NCI-H774 (cell line): Measurements from ENCODE around the gene COA7.
A peak's percentile ranks its signal among the peaks of the same experiment; 100 is the strongest.
"Not testable (repeated sequence)": the region's sequence is repeated elsewhere in the genome, so short reads cannot be mapped to it uniquely, and the experiment has no call there.

Experiments
- DNase-seq: peaks from one replicate; lab custom pipeline; 2025; lab: John Stamatoyannopoulos, UW

Gene COA7

DNA sequence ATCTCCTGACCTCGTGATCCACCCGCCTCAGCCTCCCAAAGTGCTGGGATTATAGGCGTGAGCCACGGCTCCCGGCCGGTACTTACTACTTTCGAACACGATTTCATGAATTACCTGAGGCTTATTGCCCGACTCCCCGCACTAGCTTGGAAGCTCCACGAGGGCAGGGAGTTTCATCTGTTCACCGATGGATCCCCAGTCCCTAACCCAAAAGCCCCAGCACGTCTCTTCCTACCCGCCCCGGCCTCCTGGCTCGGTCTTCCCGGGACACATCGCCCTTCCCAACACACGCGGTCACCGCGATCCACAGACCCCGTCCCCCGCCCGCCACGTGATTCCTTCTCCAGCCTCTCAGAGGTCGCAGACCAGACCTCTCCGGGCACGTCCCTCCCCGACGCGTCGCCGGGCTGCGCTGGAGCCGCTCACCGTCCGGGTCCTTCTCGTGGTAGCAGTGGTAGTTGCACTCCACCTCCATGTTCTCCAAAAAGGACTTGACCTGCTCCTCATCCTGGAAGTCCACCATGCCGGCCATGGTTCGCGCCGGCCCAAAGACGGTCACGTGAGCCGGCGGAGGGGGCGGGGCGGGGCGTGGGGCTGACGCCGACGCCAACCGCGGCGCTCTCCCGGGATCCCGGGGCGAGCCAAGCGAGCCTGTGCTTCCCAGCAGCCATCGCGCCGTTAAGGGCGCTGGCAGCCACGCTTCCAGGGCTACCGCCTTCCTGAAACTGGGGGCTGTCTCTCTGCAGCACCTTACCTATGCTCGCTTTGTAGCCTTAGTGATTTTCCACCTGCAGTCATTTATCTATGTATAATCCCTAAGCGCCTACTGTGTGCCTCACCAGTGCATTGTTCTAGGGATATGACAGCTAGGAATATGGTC lies at the start of gene COA7:
Gene COA7 (minus strand): TSS at position 553 of the 880 bp plus-strand sequence. CDS start 21 bp downstream, at position 532.
- peak; percentile 91 for DNase-seq

DNA sequence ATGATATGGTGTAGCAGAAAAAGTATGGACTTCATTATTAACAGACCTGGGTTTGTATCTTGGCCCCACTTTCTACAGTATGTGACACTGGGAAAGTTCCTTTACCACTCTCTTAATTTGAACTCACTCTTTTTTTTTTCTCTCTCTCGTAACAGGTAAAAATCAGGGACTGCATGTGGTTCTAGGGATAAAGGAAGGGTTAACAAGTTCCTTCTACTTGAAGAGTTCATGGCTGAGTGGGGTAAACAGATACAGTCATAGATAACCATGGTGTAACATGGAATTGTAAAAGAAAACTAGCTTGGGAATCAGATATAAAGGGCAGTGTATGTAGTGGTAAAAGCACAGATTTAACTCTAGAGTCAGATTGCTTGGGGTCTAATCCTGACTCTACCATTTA lies 49.3 kb upstream of the COA7 start:
- no peak for DNase-seq

DNA sequence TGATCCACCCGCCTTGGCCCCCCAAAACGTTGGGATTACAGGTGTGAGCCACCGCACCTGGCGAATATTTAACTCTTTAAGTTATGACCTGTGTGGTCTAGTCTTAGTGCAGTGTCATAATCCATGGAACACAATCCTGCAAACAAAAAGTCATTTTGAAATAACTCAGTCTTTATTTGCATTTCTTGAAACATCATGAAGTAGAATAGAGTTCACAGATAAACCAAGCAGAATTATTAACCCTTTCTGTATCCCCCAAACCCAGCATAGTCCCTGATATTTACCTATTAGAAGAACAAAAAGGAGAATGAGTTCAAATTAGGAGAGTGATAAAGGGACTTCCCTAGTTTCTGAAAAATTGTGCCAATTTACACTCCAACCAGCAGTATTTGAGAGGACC lies 48.0 kb upstream of the COA7 start:
- DNase-seq = no peak

DNA sequence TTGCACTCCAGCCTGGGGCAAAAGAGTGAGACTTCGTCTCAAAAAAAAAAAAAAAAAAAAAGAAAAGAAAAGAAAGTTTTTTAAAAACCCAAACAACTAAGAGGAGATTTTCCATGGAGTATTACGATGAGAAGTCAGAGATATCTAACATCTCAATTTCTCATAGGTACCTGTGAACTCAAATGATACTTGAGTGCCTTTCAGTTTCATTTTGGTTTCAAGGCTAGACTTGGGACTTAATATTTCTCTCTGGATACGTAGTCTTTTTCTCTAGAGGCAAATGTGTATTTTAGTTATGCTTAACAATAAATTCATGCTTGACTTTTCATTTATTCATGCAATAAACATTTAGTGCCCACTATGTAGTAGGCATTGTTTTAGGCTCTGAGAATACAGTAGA lies 43.1 kb upstream of the COA7 start:
- DNase-seq = no peak

DNA sequence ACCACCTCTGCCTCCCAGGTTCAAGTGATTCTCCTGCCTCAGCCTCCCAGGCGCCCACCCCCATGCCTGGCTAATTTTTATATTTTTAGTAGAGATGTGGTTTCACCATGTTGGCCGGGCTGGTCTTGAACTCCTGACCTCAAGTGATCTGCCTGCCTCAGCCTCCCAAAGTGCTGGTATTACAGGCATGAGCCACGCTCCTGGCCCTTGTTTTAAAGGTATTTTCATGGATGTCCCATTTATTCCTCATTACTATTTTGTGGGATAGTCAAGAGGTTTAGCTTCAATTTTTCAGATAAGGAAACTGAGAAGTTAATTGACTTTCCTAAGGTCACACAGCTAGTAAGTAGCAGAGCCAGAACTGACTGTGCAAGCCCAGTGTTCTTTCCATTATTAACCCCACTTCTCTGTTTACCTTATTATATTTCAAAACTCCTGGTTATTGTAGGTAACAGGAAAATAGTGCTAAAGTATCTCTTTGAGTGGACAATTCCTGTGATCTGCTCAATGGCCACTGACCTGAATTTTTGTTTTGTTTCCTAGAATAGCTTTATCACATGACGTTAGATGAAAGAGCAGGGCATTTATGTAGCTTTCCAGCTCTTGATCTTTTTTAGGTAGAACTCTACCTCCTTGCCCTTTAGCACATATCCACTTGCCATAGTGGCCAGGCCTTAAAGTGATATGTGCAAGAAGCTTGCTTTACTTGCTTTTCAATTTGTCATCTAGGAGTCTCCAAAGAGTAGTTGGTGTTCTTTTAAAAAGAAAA lies 41.7 kb upstream of the COA7 start:
- DNase-seq = no peak

DNA sequence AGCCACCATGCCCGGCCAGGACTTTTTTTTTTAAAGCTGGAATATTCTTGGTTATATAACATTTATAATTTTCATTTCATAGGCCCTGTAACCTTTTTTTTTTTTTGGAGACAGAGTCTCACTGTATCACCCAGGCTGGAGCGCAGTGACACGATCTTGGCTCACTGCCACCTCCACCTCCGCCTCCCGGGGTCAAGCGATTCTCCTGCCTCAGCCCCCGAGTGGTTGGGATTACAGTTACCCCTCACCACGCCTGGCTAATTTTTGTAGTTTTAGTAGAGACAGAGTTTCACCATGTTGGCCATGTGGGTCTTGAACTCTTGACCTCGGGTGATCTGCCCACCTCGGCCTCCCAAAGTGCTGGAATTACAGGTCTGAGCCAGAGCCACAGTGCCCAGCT lies 40.7 kb upstream of the COA7 start:
- no peak for DNase-seq

DNA sequence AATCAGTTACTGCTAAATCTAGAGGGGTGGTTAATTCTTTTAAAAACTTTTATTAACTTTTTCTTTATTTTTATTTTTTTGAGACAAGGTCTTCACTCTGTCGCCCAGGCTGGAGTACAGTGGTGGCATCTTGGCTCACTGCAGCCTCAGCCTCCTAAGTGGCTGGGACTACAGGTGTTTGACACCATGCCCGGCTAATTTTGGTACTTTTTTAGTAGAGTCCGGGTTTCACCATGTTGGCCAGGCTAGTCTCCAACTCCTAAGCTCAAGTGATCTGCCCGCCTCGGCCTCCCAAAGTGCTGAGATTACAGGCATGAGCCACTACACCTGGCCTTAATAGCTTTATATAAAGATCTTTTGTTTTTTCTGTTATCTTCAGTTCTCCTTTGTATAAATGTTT lies 40.0 kb upstream of the COA7 start:
- no peak for DNase-seq

DNA sequence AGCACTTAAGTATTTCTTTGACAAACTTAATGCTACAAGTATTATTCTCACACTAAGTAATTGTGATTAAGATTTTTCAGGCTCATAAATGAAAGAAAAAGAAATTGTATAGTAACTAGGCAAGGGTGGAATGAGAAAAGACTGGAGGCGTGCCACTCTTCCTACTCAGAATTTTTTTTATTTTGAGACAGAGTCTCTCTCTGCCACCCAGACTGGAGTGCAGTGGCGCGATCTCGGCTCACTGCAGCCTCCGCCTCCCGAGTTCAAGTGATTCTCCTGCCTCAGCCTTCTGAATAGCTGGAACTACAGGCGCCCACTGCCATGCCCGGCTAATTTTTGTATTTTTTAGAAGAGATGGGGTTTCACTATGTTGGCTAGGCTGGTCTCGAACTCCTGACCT lies 37.2 kb upstream of the COA7 start:
- not testable (repeated sequence) for DNase-seq

DNA sequence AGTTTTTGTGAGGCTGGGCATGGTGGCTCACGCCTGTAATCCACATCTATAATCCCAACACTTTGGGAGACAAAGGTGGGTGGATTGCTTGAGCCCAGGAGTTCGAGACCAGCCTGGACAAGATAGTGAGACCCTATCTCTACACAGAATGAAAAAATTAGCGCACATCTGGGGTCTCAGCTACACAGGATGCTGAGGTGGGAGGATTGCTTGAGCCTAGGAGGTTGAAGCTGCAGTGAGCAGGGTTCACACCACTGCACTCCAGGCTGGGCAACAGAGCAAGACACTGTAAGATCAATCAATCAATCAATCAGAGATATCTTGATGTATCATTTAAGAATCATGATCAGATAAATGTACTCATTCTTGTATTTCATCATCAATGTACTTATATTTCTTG lies 35.2 kb upstream of the COA7 start:
- no peak for DNase-seq

DNA sequence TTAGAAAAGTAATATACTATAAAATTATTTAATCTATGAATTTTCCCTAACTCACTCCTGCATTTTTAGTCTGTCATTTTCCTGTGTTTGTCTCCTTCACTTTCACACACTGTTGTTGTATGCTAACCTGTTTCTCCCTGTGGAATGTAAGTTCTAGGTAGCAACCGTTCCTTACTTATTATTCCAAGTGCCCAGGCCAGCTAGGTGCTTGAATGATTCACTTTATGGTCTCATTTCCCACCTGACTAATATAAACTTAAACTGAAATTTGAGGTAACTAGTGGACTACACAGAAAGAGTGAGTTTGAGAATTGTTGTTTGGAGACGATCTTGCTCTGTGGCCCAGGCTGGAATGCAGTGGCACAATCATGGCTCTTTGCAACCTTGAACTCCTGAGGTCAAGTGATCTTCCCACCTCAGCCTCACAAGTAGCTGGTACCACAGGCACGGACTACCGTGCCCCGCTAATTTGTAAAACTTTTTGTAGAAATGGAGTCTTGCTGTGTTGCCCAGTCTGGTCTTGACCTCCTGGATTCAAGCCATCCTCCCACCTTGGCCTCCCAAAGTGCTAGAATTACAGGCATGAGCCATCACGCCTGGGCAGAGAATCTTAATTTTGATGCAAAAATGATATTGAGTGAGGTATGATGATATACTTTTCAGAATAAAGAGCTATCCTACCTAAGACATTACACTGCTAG lies 30.0 kb upstream of the COA7 start:
- DNase-seq = no peak

DNA sequence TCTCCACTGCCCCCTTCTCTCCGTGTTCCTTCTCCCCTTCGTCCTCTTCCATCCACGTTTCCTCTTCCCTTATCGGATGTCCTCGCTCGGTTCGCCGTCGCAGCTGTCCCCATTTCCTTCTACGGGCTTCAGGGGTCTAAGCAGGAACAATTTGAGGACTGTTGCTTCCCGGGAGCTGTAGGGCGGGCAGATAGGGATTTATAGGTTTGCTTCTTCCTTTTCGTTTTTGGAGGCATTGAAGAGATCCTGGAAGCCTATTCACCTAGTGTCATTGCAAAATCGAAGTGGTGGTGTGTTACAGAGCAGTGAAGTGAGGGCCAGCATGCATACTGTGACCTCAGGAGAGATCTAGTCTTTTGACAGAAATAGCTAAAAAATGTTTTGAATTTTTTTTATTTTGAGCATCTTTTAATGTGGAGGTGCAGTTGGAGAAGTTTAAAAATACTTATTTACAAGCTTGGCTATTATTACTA lies 29.0 kb upstream of the COA7 start:
- no peak for DNase-seq

DNA sequence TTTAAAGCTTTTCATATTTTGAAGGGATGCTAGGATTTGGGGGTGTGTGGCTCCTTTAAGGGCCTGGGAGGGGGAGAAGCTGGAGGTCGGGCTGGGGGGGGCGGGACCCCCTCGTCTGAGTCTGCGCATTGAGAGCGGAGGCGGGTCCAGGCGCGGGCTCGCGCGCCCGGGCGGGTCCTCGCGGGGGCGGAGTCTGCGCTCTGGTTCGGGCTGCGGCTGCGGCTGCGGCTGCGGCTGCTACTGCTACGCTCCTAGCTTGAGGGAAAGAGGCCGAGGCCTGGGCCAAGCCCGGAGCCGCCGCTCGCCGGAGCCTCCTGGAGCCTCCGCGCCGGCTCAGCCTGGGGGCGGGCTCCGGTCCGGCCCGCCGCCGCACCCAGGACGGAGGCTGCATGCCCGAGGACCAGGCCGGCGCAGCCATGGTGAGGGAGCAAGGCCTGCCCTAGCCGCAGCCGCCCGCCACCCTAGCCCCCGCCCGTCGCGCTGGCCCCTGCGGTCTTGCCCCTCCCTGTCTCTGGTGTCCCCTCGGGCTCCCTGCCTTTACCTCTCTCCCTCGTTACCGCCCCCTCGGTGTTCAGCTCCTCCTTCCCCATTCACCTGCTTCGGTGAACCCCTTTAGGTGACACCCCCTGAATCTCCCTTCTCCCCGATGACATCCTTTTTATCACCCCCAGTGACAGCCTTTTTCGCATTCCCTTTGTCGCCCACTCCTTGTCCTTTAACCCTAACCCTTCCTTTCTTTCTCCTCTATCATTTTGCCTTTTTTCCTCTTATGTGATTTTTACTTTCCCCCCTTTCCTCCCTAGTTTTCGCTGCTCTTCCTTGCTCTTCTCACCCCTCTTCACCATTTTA lies 28.3 kb upstream of the COA7 start, which contains the start of gene ZYG11B:
Gene ZYG11B (plus strand): TSS at position 189 of the 849 bp plus-strand sequence. CDS start 201 bp downstream, at position 390.
- peak; percentile 91 for DNase-seq

DNA sequence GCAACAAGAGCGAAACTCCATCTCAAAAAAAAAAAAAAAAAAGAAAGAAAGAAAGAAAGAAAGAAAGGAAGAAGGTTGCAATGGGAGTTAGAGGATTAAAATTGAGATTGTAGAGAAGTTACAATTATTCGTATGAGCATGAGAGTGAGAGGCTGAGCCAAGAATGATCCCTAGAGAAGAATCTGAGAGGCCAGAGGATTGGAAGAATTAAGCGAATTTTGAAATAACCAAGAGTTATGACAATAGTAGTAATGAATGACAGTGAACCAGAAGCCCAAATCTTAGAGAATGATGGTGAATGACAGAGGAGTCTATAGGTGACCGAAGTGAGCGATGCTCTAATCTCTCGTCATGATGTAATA lies 27.7 kb upstream of the COA7 start:
- no peak for DNase-seq

DNA sequence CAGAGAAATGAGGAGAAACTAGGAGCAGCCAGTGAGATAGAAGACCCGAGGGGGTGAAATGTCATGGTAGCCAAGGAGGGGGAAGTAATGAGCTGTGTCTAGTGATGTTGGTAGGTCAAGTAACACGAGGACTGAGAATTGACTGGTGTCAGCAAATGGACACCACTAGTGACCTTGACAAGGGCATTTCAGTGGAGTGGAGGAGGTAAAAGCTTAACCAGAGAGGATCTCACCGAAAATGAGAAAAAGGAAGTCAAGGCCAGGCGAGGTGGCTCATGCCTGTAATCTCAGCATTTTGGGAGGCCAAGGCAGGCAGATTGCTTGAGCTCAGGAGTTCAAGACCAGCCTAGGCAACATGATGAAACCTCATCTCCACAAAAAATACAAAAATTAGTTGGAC lies 25.1 kb upstream of the COA7 start:
- no peak for DNase-seq

DNA sequence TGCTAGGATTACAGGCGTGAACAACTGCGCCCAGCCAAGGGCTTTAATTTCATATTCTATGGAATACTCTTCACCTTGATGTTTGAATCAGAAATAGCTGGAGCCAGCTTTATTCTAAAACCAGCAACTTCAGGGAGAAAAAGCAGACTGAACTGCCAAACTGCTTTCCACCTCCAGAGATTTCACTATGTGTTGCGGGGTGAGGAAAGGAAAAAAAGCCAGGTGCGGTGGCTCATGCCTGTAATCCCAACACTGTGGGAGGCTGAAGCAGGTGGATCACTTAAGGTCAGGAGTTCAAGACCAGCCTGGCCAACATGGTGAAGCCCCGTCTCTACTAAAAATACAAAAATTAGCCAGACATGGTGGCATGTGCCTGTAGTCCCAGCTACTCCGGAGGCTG lies 17.1 kb upstream of the COA7 start:
- not testable (repeated sequence) for DNase-seq

DNA sequence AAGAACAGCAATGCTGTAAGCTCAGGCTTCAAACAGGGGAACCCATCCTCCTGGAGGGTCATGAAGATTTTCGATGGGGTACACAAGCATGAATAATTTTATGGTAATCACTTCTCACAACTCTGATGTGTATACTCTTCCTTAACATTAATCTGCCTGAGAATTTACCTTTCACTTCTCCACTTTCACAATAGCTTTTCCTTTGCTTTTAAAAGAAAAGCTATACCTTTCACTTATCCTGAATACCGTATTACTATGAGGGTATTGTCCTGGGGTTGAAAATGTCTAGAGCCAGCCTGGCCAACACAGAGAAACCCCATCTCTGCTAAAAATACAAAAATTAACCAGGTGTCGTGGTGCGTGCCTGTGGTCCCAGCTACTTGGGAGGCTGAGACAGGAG lies 15.4 kb upstream of the COA7 start:
- no peak for DNase-seq

DNA sequence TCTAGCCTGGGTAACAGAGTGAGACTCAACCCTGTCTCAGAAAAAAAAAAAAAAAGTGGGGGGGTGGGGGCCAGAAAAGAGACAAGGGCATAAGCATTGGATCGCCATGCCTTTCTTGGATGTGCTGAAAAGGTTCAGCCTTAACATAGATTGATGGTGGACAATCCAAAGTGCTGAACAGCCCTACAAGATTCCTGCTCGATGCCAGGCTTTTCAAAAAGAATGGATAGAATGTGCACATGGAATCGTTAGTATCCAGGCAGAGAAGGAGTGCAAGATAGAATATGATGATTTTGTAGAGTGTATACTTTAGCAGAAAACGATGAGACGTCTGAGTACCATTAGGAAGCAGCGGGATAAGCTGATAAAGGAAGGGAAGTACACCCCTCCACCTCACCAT lies 10.9 kb upstream of the COA7 start:
- DNase-seq = no peak

DNA sequence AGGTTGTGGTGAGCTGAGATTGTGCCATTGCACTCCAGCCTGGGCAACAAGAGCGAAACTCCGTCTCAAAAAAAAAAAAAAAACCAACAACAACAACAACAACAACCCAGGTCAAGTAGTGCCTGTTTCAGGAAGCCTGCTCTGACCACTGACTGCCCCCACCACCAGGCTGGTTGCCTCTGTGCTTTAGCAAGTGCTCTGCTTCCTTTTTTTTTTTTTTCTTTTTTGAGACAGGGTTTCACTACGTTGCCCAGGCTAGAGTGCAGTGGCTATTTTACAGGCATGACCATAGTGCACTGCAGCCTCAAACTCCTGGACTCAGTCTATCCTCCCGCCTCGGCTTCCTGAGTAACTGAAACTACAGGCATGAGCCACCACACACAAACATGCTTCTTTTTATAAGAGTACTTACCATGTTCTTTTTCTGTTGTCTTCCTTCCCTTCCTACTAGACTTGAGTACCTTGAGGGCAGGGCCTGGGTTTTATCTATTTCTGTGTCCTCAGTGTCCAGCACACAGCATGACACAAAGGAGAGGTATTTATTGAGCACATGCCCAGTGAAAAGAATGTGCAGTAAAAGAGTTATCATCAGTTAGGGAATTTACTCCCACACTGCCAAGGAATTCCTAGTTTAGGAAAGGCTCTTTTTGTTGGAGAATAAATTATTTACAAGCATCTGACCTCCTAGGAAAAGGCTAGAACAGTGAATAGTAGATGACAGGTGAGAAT lies 9.9 kb upstream of the COA7 start:
- no peak for DNase-seq

DNA sequence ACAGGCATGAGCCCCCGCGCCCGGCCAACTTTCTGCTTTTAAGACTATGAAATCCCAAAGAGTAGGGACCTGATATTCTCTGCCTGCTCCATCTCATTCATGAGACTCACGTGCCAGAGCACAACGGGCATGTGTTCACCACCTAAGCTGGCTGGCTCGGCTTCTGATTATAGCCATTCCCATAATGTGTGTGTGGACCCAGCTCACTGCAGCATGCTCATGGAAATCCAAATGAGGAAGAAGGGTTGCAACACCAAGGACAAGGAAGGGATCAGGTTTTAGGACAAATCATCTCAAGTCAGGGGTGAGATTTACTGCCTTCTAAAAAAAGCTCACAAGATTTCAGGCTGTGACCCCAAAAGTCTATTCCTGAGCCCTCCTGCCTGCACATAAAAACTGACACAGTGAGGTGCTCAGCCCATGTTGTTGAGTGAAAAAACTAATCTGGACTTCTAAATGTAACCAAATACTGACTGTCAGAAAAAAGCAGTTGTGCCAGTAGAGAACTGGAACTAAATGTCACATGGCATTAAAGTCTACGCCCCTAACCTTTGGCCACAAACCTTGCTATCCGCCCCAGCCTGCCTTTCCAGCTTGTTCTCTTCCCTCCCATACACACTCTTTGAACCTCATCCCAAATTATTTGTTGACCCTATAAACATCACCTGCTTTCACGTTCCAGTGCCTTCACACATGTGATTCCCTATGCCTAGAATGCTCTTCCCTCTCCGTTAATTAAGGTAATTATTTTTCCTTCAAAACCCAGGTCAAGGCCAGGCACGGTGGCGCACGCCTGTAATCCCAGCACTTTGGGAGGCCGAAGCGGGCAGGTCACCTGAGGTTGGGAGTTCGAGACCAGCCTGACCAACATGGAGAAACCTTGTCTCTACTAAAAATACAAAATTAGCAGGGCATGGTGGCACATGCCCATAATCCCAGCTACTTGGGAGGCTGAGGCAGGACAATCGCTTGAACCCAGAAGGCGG lies 9.1 kb upstream of the COA7 start:
- DNase-seq = no peak
